GM13977 (cell line): ENCODE data around the gene PLA2G3.

Experiments used
- DNase-seq: peaks from one replicate; pipeline ENCODE4 v3.0.0; 2012; ENCODE audit warnings: low spot score
- CTCF ChIP-seq: IDR thresholded peaks from 2 replicates; pipeline ENCODE4 v1.5.1; 2012; ENCODE audit warnings: mild to moderate bottlenecking, control low read depth; ENCODE audit not compliant: insufficient read depth; ENCODE audit errors: extremely low read depth, missing control alignments
- in situ Hi-C: fragments of 300-500 bp; cut with MboI; formaldehyde crosslinking; loops from one replicate; pipeline ENCODE4 v1.12.0; 2022; ENCODE audit warnings: low sequenced_read_pairs, low pct_unique_long_range_greater_than_20kb, mixed read lengths, inconsistent platforms; ENCODE audit not compliant: unreplicated experiment

PLA2G3 gene

DNA sequence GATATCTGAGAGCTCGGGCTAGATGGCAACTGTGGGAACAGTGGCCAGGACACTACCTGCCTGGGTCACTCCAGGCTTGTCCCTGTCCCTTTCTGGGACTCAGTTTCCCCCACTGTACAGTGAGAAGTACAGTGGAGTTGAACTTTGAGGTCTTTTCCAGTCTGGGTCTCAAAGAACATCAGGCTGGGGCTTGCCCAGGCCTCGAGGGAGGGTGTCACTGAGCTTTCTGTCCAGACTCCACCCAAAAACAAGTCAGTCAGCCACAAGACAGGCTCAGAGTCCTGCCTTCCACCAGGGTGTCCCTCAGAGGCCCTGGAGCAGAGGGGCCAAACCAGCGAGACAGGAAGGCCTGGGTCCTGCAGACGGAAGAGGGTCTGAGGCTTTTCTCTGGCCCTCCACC is 2.0 kb upstream of the PLA2G3 start:
- DNase-seq = no peak
- in situ Hi-C loops = no loop called here
- TF ChIP-seq CTCF = no peak

GRCh38 chr22:31141551-31141950 is 1.2 kb upstream of the PLA2G3 start:
- in situ Hi-C loops = no loop called here
- DNase-seq = no peak
- no peak for TF ChIP-seq CTCF

- DNase-seq = no peak
Measured at GRCh38 chr22:31140746-31141145, 438 bp upstream of the PLA2G3 start.

DNA sequence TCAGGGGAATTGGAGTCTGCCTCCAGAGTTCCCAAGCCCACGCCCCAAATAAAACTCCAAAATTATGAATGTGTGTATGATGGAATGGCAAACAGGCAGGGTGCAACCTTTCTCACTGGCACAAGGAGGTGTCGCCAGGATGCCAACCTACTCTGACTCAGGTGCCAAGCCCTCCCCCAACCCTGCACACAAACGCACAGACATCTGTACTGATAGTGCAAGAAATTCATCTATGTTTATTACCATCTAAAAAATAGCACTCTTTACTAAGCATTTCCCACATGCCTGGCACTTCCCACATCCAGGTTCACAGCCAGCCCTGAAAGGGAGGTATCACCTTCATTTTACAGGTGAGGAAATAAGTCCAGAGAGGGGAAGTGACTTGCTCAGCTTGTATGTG is 1.2 kb downstream of the PLA2G3 start:
- in situ Hi-C loops = no loop called here
- TF ChIP-seq CTCF = no peak
- no peak for DNase-seq

More at GRCh38 chr22:31140746-31141145, 438 bp upstream of the PLA2G3 start:
- no peak for TF ChIP-seq CTCF
- in situ Hi-C loops = no loop called here

DNA sequence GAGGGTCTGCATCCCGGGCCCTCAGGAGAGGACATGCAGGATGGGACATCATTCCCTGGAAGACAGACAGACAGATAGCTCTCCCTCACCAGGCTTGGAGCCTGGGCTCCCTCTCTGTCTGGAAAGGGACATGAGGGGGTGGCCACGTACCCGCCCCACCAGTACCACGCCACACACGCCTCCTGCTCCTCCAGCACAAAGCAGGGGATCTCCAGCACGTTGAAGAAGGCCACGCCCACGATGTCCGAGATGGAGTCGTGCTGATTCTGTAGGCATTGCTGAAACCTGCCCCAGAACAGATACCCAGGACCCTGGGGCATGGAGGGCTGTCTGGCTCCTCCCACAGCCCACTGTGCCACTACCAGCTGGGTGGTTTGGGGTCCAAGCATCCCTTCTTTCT is 2.2 kb downstream of the PLA2G3 start:
- no peak for TF ChIP-seq CTCF
- no peak for DNase-seq
- in situ Hi-C loops = no loop called here

GRCh38 chr22:31137721-31138120 is 2.6 kb downstream of the PLA2G3 start:
- in situ Hi-C loops = no loop called here
- DNase-seq = no peak
- TF ChIP-seq CTCF = no peak

DNA sequence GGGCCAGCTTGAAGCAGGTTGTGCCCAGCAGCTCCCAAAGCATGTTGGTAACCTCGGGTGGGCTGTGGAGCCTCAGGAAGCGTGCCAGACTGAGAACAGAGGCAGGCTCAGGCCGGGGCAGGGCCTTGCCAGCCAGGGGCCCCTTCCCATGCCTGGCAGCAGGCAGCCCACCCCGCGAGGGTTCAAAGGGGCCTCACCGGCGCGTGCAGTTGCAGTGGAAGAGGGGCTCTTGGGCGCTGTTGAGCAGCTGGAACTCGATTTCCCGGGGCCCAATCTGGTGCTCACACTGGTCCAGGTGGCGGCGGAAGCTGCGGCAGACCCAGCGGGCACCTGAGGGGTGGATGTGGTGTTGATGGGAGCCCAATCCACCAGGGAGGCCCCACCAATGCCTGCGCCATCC is 3.6 kb downstream of the PLA2G3 start:
- no peak for TF ChIP-seq CTCF
- no peak for DNase-seq
- in situ Hi-C loops = no loop called here
